Left lobe of liver (tissue), 2 donors: ENCODE data around the gene SLC29A1. TPM values are rescaled to one million over a fixed set of nuclear protein-coding genes. Genes with fewer than 3 reads are reported as not detected.

Experiments used
- ATAC-seq: fragments of 200-7000 bp; cut with Tn5 transposase; one replicate; pipeline ENCODE4 v1.9.1; 2020; ENCODE audit warnings: mild to moderate bottlenecking, moderate library complexity
- DNase-seq: peaks from one replicate; pipeline ENCODE4 v3.0.0-alpha.2; 2020; ENCODE audit warnings: low spot score
- total RNA-seq: library from RNA; stranded (reverse); gene quantifications from one replicate; pipeline ENCODE4 v1.2.1, GENCODE V29; 2021
- donor health status: DM: no; HTN: no; CAD: no; lungs with moderate emphysema.
- donor health status: DM: no; HTN: yes; CAD: no.

Gene SLC29A1
- total RNA-seq, 1 donor from 2014 or later = 37.5 TPM

DNA sequence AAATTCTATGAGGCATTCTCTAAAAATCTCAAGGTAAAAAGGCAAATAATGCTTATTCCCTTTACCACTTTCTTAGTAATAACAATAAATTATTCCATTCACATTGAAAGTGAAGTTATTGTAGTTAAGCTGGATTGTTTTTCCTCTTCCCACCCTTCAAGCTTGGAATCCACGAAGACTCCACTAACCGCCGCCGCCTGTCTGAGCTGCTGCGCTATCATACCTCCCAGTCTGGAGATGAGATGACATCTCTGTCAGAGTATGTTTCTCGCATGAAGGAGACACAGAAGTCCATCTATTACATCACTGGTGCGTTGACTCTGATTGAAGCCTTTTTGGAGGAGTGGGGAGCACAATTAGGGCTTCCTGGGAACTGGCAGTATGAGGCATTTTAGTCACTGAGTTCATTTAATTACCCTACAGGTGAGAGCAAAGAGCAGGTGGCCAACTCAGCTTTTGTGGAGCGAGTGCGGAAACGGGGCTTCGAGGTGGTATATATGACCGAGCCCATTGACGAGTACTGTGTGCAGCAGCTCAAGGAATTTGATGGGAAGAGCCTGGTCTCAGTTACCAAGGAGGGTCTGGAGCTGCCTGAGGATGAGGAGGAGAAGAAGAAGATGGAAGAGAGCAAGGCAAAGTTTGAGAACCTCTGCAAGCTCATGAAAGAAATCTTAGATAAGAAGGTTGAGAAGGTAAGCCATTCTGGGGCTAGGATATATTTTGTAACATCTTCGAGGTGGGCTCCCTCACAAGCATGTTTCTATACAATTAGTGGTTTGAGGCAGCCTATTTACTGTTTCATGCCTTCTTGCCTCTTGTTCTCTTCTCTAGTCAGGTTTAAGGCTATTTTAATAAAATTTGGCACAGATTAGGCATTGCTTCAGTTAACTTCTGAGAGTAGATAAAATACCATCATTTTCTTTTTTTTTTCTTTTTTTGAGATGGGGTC, 28.5 kb downstream of the SLC29A1 start:
- no peak for DNase-seq

DNA sequence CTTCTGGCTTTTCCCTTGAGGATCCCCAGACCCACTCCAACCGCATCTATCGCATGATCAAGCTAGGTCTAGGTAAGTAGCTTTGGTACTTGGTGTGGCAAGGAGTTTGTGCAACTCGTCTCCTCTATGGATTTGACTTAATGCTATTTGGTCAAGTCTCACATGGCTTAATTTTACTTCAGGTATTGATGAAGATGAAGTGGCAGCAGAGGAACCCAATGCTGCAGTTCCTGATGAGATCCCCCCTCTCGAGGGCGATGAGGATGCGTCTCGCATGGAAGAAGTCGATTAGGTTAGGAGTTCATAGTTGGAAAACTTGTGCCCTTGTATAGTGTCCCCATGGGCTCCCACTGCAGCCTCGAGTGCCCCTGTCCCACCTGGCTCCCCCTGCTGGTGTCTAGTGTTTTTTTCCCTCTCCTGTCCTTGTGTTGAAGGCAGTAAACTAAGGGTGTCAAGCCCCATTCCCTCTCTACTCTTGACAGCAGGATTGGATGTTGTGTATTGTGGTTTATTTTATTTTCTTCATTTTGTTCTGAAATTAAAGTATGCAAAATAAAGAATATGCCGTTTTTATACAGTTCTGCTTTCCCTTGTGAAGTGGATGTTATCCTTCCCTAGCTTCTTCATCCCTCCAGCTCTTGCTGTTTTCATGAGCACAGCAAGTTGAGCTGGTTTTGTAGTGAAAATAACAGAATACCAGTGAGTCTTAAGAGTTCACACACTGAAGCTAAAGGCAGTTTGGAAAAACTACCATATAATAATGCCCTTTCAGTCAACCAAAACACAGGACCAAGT, 30.1 kb downstream of the SLC29A1 start:
- ATAC-seq (peak; percentile 9), DNase-seq (no peak)

More for the DNA sequence above, 28.5 kb downstream of the SLC29A1 start:
- no peak for ATAC-seq

DNA sequence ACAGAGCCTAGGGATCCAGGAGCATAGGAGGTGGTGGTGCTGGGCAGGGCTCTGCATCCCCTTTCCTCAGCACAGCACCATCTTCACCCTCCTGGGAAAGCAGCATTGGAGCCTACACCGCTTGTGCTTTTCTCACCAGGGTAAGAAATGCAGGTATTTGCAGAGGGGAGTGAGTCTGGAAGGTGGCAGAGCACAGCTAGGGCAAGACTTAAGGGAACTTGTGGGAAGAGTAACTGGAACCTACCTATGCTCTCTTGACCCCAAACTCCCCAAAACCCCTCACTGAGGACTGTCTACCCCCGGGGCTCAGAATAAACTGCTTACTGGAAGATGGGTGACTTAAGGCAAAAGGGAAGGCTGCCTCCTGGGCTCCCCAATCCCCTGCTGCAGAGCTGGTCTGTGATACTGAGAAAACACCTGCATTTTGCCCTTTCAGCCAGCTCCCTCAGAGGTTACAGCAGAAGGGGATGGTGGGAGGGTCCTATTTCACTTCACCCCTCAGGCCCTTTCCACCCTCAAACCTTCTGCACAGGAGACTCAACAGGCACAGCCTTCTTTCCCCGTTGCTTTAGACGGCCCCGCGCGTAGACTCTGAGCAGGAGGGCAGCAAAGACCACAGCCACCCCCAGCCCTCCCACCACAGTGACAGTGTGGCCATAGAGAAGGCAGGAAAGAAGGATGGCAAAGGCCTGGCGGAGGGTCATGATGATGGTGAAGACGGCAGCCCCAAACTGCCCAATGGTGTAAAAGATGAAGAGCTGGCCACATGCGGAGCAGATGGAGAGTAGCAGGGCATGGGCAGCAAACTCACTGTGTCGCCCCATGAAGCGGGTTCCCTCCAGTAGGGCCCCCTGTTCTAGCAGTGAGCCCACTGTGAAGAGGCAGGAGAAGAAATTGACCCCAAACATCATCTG, 31.1 kb downstream of the SLC29A1 start:
- DNase-seq (no peak), ATAC-seq (no peak)

DNA sequence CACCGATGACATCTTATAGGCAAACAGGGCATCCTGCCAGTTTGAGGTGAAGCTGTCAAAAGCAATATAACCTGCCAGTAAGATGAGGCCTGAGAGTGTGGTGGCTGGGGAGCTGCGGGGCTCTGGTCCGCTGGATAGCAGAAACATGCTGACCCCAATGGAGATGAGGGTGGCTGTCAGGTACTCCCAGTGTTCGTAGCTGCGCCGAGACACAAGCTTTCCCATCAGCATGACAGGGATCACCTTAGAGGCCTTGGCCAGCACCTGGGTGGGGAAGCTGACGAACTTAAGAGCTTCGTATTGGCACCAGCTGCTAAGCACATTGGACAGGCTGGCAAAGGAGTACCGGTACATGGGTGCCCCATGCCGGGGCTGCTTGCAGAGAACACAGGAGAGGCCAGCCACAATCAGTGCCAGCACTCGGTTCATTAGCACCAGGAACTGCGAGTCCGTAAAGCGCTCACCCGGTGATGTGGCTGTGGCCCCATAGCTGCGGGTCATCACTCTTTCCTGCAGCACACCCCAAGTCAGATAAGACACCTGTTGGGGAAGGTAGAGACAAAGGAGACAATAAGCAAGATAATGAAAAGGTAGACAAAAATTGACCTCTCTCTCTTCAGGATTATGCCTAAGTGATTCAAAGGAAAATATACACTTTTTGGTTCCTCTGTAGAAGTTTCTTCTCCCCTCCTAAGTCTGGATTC, 31.9 kb downstream of the SLC29A1 start:
- ATAC-seq = no peak

DNA sequence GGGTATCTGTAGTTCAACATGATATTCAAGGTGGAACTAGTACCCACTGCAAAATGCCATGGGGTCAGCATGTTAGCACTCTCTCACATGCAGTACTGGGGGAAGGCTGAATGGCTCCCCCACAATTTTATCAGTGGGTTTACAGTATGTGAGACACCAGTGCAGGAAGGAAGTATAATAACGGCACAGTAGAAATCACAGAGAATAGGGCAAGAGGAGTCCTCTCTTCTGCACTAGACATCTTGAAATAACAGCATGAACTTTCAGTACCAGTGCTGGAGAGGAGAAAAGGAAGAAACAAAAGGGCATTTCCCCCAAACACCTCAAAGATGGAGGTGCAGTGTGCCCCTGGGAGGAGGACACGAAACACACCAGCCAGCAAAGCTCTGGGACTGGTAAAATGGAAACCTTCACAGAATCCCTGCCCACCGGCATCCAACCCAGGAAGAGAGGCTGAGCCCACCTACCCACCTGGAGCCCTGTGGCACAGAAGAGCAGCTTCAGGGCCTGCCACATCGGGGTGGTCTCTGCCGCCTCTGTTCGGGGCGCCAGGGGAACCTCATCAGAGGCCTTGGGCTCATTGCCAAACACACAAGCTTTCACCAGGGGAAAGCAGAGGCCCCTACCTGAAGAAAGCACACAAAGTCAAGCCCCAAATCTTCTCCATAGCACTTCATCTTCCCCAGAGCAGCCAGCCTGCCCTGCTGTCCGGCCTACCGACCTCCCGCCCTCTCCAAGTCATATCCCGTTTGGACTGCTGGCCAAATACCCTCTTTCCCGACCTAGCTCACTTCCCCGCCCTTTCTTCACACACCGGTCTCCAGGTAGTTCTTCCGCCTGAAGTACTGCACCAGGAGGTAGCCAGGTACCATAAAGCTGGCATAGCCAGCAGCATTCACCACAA, 32.7 kb downstream of the SLC29A1 start:
- DNase-seq (no peak), ATAC-seq (peak; percentile 47)

More for the DNA sequence above, 31.9 kb downstream of the SLC29A1 start:
- DNase-seq = no peak

DNA sequence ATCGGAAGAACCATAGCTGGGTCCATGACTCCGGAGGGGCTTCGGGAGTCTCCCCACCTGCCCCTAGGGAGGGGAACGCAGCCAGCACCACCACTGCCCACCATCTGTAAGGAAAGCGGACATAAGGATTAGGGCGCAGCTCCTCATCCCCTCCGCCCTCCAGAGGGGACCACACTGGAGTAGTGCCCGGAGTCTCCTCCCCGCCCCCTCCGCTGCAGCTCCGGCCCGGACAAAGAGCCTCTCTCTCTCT, 33.3 kb downstream of the SLC29A1 start:
- ATAC-seq (no peak), DNase-seq (no peak)

DNA sequence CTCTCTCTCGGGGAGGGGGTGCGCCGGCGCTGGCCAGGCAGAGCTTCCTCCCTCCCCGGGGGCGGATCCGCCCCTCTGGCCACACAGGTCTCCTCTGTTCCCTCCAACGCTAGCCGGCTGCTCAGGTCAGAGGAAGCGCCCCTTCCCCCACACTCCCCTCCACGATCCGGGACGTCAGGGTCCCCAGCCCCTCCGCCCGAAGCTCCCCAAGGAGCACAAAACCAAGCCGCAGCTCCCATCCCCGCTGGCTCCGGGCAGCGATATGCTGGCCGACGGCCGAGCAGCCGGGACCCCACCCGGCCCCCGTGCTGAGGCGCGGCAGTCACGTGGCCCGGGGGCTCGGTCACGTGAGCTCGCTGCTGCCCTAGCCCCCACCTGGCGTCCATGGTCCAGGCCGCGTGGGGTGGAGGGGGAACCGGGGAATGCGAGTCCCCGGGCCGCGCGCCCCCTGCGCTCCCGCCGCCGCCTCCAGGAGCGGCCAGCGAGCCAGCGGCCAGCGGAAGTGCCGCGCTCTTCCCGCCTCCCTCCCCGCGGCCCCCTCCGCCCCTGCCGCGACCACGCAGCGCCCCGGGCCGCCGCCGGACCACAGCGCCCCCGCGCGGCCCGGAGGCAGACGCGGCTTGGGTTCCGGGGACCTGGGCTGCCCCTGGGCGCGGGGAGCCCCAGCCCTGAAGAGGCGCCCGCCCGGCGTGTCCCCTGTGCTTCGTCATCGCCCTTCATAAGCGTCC, 33.8 kb downstream of the SLC29A1 start, which contains the start of gene SLC35B2:
SLC35B2 (minus strand) TSS at position 504 of the 728 bp plus-strand sequence; CDS start at position 386, 118 bp downstream.
- peak; percentile 71 for DNase-seq
- ATAC-seq = peak; percentile 83

DNA sequence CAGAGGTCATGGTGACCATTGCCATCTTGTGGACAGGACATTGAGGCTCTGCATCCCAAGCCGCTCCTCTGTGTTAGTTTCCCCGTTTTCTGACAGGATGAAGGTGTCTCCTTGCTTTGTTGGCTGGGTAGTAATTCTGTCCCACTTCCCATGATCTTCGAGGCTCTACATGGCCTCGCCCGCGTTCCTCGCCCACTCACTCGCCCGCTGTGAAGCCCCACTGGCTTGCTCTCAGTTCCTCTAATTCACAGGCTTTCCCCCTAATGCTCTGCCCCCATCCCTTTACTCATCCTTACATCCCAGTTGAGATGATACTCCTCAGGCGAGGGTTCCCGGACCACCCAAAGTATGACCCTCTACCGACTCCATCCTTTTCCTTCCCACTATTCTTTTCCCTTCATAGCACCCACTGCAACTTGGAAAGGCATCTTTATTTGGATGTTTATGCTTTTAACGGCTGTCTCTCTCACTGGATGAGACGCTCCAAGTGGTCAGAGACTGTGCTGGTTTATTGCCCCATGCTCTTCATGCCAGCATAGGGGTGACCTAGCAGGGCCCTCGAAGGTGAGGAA, 34.4 kb downstream of the SLC29A1 start:
- ATAC-seq (no peak), DNase-seq (no peak)

DNA sequence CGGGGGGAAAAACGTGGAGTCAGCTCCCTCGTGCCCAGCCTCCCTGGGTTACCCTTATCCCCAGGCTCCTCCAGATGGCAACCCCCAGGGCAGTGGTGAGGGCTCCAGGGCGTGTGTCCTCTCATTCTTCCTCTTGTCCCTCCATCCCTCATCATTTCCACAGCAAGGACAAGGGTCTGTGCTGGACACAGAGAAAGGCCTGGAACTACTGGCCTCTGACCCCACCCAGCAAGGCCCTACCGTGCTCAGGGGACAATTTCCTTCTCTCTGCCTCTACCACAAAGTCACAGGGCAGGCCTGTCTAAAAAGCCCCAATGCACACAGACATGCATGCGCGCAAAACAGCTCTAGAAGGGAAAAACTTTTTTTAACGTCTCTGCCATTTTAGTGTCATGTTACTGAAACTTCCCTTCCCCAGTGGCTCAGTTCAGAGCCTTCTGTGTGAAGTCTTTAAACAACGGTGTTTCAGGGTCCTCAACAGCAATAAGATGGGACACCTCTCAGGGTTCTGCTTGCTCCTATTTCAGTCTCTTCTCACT, 35.0 kb downstream of the SLC29A1 start:
- no peak for ATAC-seq
- DNase-seq = no peak

DNA sequence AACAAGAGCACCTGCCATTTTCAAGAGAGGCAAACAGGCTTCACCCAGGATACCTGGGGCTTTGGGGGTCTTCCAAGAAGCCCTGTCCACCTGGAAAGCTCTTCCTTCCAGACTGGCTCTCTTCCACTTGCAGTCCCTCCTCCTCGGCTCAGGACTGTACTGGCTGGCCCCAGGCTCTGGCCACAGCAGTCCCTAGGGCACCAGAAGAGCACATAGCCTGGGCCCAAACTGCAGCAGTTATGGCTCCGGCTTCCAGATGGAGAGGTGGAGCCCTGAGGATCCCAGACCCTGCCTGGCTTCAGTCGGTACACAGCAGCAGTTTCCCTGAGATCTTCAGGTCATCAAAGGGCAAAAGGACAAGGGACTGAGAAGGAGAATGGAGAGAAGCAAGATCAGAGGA, 35.5 kb downstream of the SLC29A1 start:
- ATAC-seq (no peak), DNase-seq (no peak)

DNA sequence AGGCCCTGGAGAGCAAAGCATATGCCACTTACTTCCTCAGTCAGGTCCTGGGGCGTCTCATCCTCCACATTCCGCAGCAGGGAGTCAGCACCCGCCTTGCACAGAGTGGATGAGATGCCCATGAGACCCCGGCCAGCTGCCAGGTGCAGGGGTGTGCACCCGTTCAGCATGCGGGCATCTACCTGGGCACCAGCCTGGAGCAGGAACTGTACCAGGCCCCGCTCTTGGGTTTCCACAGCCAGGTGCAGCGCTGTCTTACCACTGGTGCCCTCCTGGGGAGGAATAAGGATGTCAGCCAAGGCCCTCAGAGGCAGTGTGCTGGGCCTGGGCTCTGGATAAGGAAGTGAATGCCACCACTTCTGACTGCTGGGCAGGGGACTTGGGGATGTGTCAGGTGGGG, 36.6 kb downstream of the SLC29A1 start:
- no peak for DNase-seq
- ATAC-seq = no peak

DNA sequence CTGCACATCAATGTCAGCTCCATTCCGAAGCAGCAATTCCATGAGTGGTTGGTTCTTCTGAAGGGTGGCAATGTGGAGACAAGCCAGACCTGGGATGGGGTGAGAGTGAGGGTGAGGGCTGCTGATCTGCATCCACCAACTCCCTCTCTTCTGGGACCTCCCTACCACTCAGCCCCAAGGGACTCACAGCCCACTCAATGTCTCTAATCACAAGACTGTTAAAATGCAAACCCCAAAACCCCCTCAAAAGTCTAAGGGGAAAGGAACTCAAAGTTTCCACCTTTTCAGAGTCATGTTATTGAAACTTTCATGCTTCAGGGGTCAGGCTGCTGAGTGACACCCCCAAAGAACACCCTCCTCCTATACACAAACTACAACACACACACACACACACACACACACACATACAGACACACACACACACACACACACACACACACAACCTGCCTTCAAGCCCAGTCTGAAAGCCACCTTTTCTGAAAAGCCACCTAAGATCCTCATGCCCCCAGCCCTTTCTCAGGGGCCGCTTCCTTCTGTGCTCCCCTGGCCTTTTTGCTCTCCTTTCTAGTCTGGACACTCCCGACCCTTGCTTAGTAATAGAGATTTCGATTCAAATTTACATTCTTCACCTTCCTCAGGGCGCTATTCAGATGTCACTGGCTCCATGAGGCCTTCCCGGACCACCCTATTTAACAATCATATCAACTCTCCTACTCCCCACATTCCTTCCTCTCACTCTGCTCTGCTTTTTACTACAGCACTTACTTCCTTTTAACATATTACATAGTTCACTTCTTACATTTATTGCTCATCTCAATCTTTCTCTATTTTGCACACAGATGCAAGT, 37.3 kb downstream of the SLC29A1 start:
- no peak for ATAC-seq
- no peak for DNase-seq

DNA sequence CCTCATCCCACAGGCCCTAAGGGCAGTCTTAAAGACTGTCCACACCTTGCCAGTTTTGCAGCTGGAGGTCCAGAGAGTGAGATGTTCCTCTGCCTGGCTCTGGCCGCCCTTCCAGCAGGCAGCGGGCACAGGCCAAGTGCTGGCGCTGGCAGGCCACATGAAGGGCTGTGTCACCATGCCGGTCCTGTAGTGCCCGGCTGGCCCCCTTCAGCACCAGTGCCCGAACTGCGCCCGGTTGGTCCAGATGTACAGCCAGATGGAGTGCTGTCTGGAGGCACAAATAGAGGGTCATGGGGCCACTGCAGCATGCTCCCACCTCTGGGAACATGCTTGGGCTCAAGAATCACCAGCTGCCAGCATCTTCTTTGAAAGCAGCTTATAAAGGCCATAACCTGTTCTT, 38.2 kb downstream of the SLC29A1 start:
- ATAC-seq (no peak), DNase-seq (no peak)

DNA sequence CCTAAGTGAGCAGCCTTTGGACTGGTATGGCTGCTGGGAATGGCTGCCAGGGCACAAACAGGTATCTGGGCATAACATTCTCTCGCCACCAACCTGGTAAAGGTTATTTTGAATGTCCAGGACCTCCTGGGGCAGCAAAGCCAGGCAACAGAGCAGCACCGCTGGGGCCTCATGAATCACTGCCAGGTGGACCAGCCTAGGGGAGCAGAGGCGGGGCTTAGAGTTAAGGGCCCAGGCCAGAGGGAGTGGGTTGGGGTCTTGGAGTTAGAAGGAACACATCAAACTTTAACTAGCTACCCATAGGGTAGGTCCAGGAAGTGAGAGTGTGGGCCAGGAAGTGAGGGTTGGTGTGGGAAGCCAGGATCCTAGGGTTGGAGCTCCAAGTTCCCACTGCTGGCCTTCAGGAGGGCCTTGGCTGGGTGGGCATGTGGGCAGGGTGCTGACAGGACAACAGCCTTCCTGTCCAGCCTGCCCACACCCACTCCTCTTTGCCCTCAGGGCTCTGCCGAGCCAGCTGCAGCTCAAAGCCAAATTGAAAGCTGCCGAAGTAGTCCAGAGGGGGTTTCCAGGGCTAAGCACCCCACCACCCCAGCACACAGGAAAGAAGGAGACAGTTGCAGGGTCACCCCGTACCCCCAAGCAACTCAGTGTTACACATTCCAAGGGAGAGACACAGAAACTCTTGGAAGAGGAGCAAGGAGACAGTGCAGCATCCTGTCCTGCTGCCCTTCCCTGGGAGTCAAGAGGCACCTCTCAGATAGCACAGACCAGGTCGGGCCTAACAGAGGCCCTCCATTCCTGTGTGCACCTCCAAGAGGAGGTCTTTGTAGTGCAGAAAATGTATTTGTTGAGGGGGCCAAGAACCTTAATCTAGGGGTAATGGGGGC, 39.3 kb downstream of the SLC29A1 start:
- ATAC-seq = no peak
- no peak for DNase-seq

DNA sequence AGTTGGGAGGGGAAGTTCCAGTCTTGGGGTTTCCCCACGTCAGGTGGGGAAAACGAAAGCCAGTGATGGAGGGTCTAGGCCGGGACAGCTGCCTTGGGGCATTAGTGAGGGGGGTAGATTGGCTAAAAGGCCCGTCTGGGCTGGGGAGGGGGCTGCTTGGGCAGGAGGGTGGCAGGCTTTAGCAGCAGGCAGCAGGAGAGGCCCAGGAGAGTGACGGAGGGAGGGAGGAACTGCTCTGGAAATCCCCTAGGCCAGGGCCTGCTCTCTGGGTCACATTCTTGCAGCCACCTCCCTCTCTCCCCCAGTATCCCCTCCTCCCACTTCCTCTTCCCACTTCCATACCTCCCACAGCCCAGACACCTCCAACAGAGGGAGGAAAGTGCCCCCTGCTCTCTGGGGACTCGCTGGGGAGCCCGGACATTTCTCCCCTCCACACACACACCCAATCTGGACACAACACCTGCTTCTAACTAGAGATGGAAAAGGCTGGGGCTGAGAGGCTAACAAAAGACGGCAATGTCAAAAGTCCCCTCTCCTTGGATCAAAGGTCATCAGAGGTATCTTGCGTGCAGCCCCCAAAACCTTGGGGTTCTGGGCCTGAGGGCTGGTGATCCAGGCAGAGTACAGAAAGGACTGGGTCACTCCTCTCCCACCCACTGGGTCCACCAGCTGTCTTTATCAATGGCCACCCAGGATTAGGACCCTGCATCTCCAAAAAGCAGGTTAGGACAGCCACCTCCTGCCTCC, 40.1 kb downstream of the SLC29A1 start:
- no peak for ATAC-seq
- no peak for DNase-seq
